Posterior cingulate gyrus (tissue), 11 donors: ENCODE data around the gene PCGF6.

Experiments used
- DNase-seq, 10 donors: peaks; one replicate each; pipeline versions ENCODE4 v3.0.0 to v3.0.0-alpha.2; 2020 to 2021; ENCODE audit warnings: mixed read lengths in 3 of 10
- intact Hi-C: fragments of 100-400 bp; cut with DNase I; formaldehyde crosslinking; loops from one replicate; pipeline ENCODE4 v1.15.1; 2023

The PCGF6 gene

GRCh38 chr10:103333934-103334520, 16.9 kb downstream of the PCGF6 start:
- DNase-seq: no peak
- intact Hi-C loops: no loop called here

- DNase-seq: no peak
- intact Hi-C loops: no loop called here
Measured at GRCh38 chr10:103327906-103328305, 23.0 kb downstream of the PCGF6 start.

GRCh38 chr10:103316087-103316486, 34.9 kb downstream of the PCGF6 start:
- intact Hi-C loops: no loop called here
- DNase-seq: no peak

GRCh38 chr10:103310197-103310596, 40.7 kb downstream of the PCGF6 start:
- intact Hi-C loops: no loop called here
- no peak for DNase-seq

- intact Hi-C loops: no loop called here
- DNase-seq: no peak
Measured at GRCh38 chr10:103307594-103307993, 43.3 kb downstream of the PCGF6 start.

DNA sequence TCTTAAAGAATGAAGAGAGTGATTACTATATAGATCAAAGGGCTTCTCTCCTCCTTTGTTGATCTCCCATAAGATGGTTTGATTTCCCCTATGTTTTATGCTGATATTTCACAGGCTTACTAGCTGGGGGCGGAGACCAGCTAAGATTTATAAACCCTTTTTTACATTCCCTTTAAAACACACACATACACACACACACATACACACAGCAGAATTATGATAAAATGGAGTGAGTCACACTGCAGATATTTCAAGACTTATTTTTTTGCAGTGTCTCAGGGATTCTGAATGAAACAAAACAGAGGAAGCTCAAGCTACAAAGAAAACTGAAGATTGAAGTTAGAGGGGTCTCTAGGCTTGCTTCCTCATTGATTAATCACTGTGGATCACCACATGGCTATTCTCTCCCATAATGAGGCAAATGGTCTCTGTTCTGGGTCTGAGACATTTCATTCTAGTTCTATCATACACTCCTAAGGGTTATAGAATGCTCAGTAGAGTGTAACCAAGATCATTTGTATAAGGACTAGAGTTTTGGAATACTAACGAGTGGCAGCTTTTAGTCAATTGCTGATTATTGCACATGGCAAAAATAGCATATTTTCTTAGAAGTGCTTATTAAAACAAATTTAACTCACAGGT, 55.4 kb downstream of the PCGF6 start:
- no peak for DNase-seq
- intact Hi-C loops: no loop called here

GRCh38 chr10:103291588-103291987, 59.4 kb downstream of the PCGF6 start:
- DNase-seq: no peak
- intact Hi-C loops: no loop called here

- intact Hi-C loops: no loop called here
- no peak for DNase-seq
Measured at GRCh38 chr10:103287992-103288391, 62.9 kb downstream of the PCGF6 start.

GRCh38 chr10:103284170-103284569, 66.8 kb downstream of the PCGF6 start:
- intact Hi-C loops: no loop called here
- no peak for DNase-seq

GRCh38 chr10:103282961-103283360, 68.0 kb downstream of the PCGF6 start:
- intact Hi-C loops: no loop called here

DNA sequence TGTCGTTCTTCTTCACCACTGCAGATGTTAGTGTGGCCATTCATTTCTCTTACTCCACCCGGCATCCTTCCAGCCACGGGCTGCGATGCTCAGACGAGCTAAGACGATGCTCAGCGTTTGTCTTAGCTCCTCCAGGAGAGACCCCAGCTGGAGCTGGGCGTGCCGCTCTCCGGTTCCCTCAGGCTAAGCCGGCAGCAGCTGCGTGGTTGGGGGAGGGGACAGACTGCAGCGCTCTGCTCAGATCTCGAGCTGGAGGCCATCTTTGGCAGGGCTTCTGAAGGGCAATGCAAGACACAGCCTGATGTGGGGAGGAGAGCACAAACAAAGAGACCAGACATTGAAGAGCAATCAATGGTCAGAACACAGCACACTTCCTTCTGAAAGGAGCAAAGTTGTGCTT, 69.2 kb downstream of the PCGF6 start:
- peak; percentile 33 to 96 (median 73) for DNase-seq
- intact Hi-C loops: no loop called here

More at GRCh38 chr10:103282961-103283360, 68.0 kb downstream of the PCGF6 start:
- DNase-seq: no peak

DNA sequence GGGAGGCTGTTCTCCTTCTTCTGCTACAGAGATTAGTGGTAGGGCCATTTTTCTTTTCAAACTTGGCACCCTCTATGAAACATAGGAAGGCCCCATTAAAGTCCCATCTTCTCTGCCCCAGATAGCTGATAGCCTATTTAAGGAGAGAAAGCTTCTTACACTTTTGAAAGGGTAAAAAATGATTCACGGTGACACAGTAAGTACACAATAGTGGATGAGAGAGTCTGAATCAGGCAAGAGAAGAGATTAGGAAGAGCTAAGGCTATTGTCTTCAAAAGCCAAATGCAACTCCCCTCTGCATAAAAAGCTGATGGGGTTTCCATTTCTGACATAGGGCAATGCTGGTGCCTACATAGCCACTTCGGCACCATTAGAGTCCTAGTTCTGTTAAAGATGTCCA, 70.4 kb downstream of the PCGF6 start:
- intact Hi-C loops: no loop called here
- DNase-seq: no peak

DNA sequence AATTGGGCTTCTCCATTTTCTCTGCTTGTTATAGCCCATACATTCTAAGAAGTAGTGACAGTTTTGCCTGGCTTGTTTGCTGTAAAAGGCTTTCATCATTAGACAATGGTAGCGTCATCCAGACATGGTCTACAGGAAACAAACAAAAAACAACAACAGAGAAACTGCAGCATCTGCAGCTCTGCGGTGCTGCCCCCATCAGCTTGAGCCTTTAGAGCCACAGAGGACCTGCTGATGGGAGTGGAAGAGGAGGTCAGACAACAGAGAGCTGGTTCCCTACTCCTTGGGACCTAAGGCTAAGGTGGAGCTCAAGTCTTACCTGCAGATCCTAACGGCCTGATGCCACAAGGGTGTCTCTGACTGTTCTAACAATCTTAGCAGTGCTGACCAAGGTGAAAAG, 70.9 kb downstream of the PCGF6 start:
- no peak for DNase-seq
- intact Hi-C loops: no loop called here

GRCh38 chr10:103278862-103279298, 72.1 kb downstream of the PCGF6 start:
- intact Hi-C loops: no loop called here
- DNase-seq: peak in 1 of 10 donors; percentile 23

DNA sequence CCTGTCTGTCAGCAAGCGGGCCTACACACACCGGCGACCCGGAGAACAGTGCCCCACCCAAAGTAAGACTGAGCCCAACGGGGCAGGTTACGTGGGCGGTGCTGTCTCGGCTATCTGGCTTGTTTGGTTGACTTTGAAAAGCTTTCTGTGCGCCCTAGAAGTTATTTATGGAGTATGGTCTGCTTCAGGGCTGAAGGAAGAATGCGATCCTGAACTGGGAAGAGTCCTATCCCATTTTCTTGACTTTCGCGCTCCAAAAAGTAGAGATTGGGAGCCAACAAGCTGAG, 72.5 kb downstream of the PCGF6 start:
- intact Hi-C loops: no loop called here
- peak in 1 of 10 donors; percentile 88 for DNase-seq

GRCh38 chr10:103277713-103278536, 73.0 kb downstream of the PCGF6 start:
- intact Hi-C loops: no loop called here
- DNase-seq: peak in 4 of 10 donors; percentile 8 to 89 (median 44)

- peak in 9 of 10 donors; percentile 26 to 96 (median 73) for DNase-seq
- intact Hi-C loops: no loop called here
Measured at GRCh38 chr10:103276896-103277712, 73.8 kb downstream of the PCGF6 start, which contains the start of gene INA. INA (plus strand) TSS chr10:103277138; CDS start chr10:103277212, 74 bp downstream.

- intact Hi-C loops: no loop called here
- no peak for DNase-seq
Measured at GRCh38 chr10:103276251-103276895, 74.6 kb downstream of the PCGF6 start.

DNA sequence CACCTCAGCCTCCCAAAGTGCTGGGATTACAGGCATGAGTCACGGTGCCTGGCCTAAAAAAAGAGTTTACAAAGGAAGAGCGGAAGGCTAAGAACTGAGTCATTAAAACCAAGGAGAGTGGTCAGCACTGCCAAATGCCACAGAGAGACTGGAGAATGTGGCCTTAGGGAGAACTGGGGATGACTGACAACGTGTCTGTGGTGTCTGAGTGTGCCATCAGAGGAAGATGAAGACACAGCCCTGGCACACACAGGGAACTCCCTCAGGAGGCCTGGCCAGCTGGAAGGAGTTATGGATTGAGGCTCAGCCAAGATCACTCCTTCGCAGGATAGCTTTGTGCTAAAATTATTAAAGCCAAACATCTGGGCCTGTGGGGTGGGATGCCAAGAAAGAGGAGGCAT, 77.9 kb downstream of the PCGF6 start:
- DNase-seq: peak in 5 of 10 donors; percentile 8 to 88 (median 31)
- intact Hi-C loops: no loop called here

DNA sequence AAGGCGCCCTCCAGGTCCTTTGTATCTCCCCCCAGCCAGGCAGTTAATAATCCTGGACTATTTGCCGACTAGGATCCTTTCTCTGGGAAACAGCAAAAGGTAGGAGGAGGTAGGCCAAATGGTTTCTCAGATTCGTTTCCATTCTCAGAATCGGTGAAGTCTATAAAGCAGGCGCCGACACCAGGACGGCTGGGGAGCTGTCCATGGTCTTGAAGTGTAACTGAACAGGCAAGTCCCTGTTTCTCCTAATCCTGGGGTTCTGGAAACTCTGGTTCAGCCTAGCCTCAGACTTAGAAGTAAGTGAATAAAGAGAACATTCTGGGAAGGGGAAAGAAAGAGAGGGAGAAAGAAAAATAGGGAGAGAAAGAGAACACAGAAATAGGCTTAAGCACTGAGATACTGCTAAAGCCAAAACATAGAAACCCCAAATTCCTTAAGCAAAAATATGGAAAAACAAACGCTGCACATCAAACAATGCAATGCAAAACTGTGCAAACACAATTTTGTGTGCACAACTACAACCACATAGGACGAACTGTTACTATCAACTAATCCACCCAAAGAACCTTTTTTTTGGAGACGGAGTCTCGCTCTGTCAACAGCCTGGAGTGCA, 85.1 kb downstream of the PCGF6 start:
- intact Hi-C loops: no loop called here
- peak in 3 of 10 donors; percentile 37 to 79 (median 38) for DNase-seq
